ENCODE data around the gene CHST9. TPM values are rescaled to one million over a fixed set of nuclear protein-coding genes. Genes with fewer than 3 reads are reported as not detected.

CHST9 gene
- total RNA-seq, 4 donors from 2014 or later, result 0.16 to 0.80 (median 0.41) TPM; not detected in 1

DNA sequence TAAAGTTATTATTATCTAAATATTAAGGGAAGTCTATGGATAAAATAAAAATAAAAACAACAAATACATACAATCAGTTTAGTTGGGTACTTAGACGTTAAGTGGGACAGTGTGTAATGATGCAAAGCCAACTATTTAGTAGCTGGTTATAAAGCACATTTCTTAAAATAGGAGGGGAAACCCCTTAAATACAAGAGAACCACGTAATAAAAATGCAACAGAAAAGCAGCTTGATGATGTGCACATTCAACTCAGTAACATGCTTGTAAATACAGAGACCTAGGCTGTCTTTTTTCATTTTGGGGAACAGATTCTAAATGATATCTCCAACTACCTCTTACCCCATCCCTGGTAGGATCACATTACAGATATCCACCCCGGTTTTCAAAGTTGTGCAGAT lies 185.3 kb downstream of the CHST9 start:
- intact Hi-C loops (cut with DNase I; ENCODE audit: low total_unique reads) (no loop called here), in situ Hi-C loops (cut with MboI; ENCODE audit: low pct_ligation_motif_present in 1 of 4, low pct_unique_long_range_greater_than_20kb in 1 of 4, low sequenced_read_pairs in 3 of 4) (loop anchor here in 1 of 4 donors (10.0 kb wide), 2 partner anchors 195 to 605 kb away; no protein-coding TSS in a partner anchor)
- H3K27ac ChIP-seq, result no peak overlapping the region
- no peak for TF ChIP-seq EP300 (IDR thresholded peaks at IDR 0.05; ENCODE audit: low read depth)
- TF ChIP-seq POLR2A (IDR thresholded peaks at IDR 0.05), result no peak
- no peak for TF ChIP-seq CTCF (IDR thresholded peaks at IDR 0.05)
- TF ChIP-seq POLR2AphosphoS5 (IDR thresholded peaks at IDR 0.05), result no peak
- H3K4me1 ChIP-seq, result no peaks in the 10 kb centered on the region
- no peak for DNase-seq
- 26 to 32% methylated on average over 3 of the region's 3 CpGs for WGBS, 2 donors (ENCODE audit: low coverage in 1 of 2)
- no peak overlapping the region for H3K4me3 ChIP-seq
- no peaks in the 10 kb centered on the region for H3K36me3 ChIP-seq
- H3K9me3 ChIP-seq, result no peaks in the 10 kb centered on the region
- H3K27me3 ChIP-seq, result no peaks in the 10 kb centered on the region

- no peaks in the 10 kb centered on the region for H3K9me3 ChIP-seq
- 63 to 70% methylated on average over 6 of the region's 6 CpGs for WGBS, 2 donors (ENCODE audit: low coverage in 1 of 2)
- intact Hi-C loops (cut with DNase I; ENCODE audit: low total_unique reads) (no loop called here), in situ Hi-C loops (cut with MboI; ENCODE audit: low pct_ligation_motif_present in 1 of 4, low pct_unique_long_range_greater_than_20kb in 1 of 4, low sequenced_read_pairs in 3 of 4) (no loop called here)
- H3K27ac ChIP-seq, result no peak overlapping the region
- DNase-seq, result no peak
- no peaks in the 10 kb centered on the region for H3K4me1 ChIP-seq
- H3K4me3 ChIP-seq, result no peak overlapping the region
- H3K27me3 ChIP-seq, result no peaks in the 10 kb centered on the region
- H3K36me3 ChIP-seq, result no peaks in the 10 kb centered on the region
- TF ChIP-seq CTCF (IDR thresholded peaks at IDR 0.05) (no peak), POLR2A (IDR thresholded peaks at IDR 0.05) (no peak), EP300 (IDR thresholded peaks at IDR 0.05; ENCODE audit: low read depth) (no peak), POLR2AphosphoS5 (IDR thresholded peaks at IDR 0.05) (no peak)
Measured at GRCh38 chr18:26993568-26993967, 191.5 kb downstream of the CHST9 start.

DNA sequence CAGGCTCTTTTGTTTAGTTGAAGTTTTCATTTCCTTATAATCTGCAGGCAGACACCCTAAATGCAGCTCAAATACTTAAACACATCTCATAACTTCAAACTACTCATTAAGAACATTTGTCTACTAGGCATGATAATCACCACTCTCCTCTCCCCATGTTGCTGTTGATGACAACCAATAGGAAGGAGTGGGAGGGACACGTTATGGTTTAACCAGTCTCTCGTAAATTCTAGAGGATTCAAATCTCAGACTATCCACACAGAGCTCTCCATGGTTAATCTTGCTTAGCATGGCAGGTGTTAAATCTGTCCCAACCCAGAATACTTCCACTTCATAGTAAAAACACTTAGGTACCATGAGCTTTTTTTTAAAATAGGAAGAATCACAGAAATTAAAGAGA lies 192.2 kb downstream of the CHST9 start:
- Histone ChIP-seq H3K27me3 (no peaks in the 10 kb centered on the region), H3K36me3 (no peaks in the 10 kb centered on the region), H3K9me3 (no peaks in the 10 kb centered on the region), H3K4me3 (no peak overlapping the region), H3K27ac (no peak overlapping the region), H3K4me1 (no peaks in the 10 kb centered on the region)
- 66 to 69% methylated on average over 2 of the region's 2 CpGs for WGBS, 2 donors (ENCODE audit: low coverage in 1 of 2)
- DNase-seq, result no peak
- in situ Hi-C loops (cut with MboI; ENCODE audit: low pct_ligation_motif_present in 1 of 4, low pct_unique_long_range_greater_than_20kb in 1 of 4, low sequenced_read_pairs in 3 of 4) (no loop called here), intact Hi-C loops (cut with DNase I; ENCODE audit: low total_unique reads) (no loop called here)
- TF ChIP-seq EP300 (IDR thresholded peaks at IDR 0.05; ENCODE audit: low read depth) (no peak), POLR2A (IDR thresholded peaks at IDR 0.05) (no peak), POLR2AphosphoS5 (IDR thresholded peaks at IDR 0.05) (no peak), CTCF (IDR thresholded peaks at IDR 0.05) (no peak)

- Histone ChIP-seq H3K27ac (no peak overlapping the region), H3K27me3 (no peaks in the 10 kb centered on the region), H3K4me1 (no peaks in the 10 kb centered on the region), H3K4me3 (no peak overlapping the region), H3K36me3 (no peaks in the 10 kb centered on the region), H3K9me3 (no peaks in the 10 kb centered on the region)
- DNase-seq, result no peak
- TF ChIP-seq POLR2AphosphoS5 (IDR thresholded peaks at IDR 0.05), result no peak
- TF ChIP-seq CTCF (IDR thresholded peaks at IDR 0.05), result no peak
- in situ Hi-C loops (cut with MboI; ENCODE audit: low pct_ligation_motif_present in 1 of 4, low pct_unique_long_range_greater_than_20kb in 1 of 4, low sequenced_read_pairs in 3 of 4) (no loop called here), intact Hi-C loops (cut with DNase I; ENCODE audit: low total_unique reads) (no loop called here)
Measured at GRCh38 chr18:26989842-26990241, 195.3 kb downstream of the CHST9 start.

All from transverse colon (tissue), 4 donors.